SK-N-SH (cell line): ENCODE results near the gene FAM107B.

Source experiments
- CTCF ChIP-seq: fragments of 200-600 bp; sonication (generic); IDR thresholded peaks from 2 replicates; pipeline ENCODE4 v1.6.1; 2017; ENCODE audit warnings: antibody characterized with exemption, mild to moderate bottlenecking, moderate library complexity
- JUND ChIP-seq: IDR thresholded peaks from 2 replicates; pipeline ENCODE4 v1.4.0; 2012
- SMC3 ChIP-seq: IDR thresholded peaks from 2 replicates; pipeline ENCODE4 v1.6.1; 2012; ENCODE audit warnings: low read depth, low read length, improper control_type of control experiment

GRCh38 chr10:14574885-14575284, 199.8 kb downstream of the FAM107B start:
- TF ChIP-seq JUND (no peak), CTCF (no peak), SMC3 (no peak)
